CD4-positive, alpha-beta T cell (primary cell): Measurements from ENCODE around the gene PNKD. TPM values are rescaled to one million over a fixed set of nuclear protein-coding genes. Genes with fewer than 3 reads are reported as not detected.
A peak's percentile ranks its signal among the peaks of the same experiment; 100 is the strongest.

Source experiments
- ATAC-seq: fragments of 200-7000 bp; cut with Tn5 transposase; one replicate; pipeline ENCODE4 v1.10.0; 2022; ENCODE audit warnings: mild to moderate bottlenecking; ENCODE audit not compliant: poor library complexity
- CTCF ChIA-PET: fragments of 350-600 bp; sonication (Branson Sonifier 250); formaldehyde crosslinking; loops from one replicate; lab custom pipeline; 2021; ENCODE audit warnings: antibody characterized with exemption, inconsistent platforms; lab: Charles Lee
- POLR2A ChIA-PET: fragments of 350-600 bp; sonication (Branson Sonifier 250); formaldehyde crosslinking; loops from one replicate; lab custom pipeline; 2021; ENCODE audit warnings: antibody characterized with exemption, inconsistent platforms; lab: Charles Lee
- DNase-seq, 14 experiments: peaks; one replicate each; pipeline ENCODE4 v3.0.0-alpha.2; 2013 to 2020; ENCODE audit warnings: mixed read lengths in 2 of 14
- H3K27ac ChIP-seq, 2 donors: one replicate each; pipeline versions ENCODE4 v1.5.1 to v1.7.0; 2013; ENCODE audit warnings: low read length in 2 of 2, low read depth in 1 of 2, mild to moderate bottlenecking in 1 of 2
- H3K27me3 ChIP-seq, 2 experiments: 1 replicate in 1 of 2; 2 replicates in 1 of 2; pipeline versions ENCODE4 v1.6.1 to v1.7.0; 2013; ENCODE audit warnings: low read length in 2 of 2, control low read depth in 1 of 2, mild to moderate bottlenecking in 1 of 2, moderate library complexity in 1 of 2; ENCODE audit not compliant: insufficient read depth in 2 of 2, control insufficient read depth in 1 of 2
- H3K36me3 ChIP-seq: one replicate; pipeline ENCODE4 v1.6.1; 2013; ENCODE audit warnings: low read length, control low read depth; ENCODE audit not compliant: insufficient read depth
- H3K4me1 ChIP-seq: one replicate; pipeline ENCODE4 v1.6.1; 2013; ENCODE audit warnings: low read length, control low read depth; ENCODE audit not compliant: insufficient read depth
- H3K4me3 ChIP-seq: one replicate; pipeline ENCODE4 v1.5.1; 2013; ENCODE audit warnings: mild to moderate bottlenecking, low read length, moderate library complexity
- H3K9me3 ChIP-seq, 2 experiments: 1 replicate in 1 of 2; 2 replicates in 1 of 2; pipeline versions ENCODE4 v1.6.1 to v1.7.0; 2013; ENCODE audit warnings: low read length in 2 of 2, mild to moderate bottlenecking in 2 of 2, control low read depth in 1 of 2, moderate library complexity in 1 of 2; ENCODE audit not compliant: control insufficient read depth in 1 of 2, insufficient read depth in 1 of 2
- H3K27ac Mint-ChIP-seq: one replicate; pipeline ENCODE4 v1.8.0; 2020; ENCODE audit warnings: mixed read lengths
- H3K27me3 Mint-ChIP-seq: one replicate; pipeline ENCODE4 v1.8.0; 2021; ENCODE audit warnings: mixed read lengths
- H3K36me3 Mint-ChIP-seq: one replicate; pipeline ENCODE4 v1.8.0; 2021; ENCODE audit warnings: low read depth, mixed read lengths
- H3K4me1 Mint-ChIP-seq: one replicate; pipeline ENCODE4 v1.8.0; 2021; ENCODE audit warnings: low read depth, mixed read lengths
- H3K4me3 Mint-ChIP-seq: one replicate; pipeline ENCODE4 v1.8.0; 2020; ENCODE audit warnings: mild to moderate bottlenecking, mixed read lengths
- H3K9me3 Mint-ChIP-seq: one replicate; pipeline ENCODE4 v1.8.0; 2020; ENCODE audit warnings: mixed read lengths
- CTCF ChIP-seq: fragments of 200-600 bp; IDR thresholded peaks from one replicate; pipeline ENCODE4 v1.8.0; 2022; ENCODE audit warnings: antibody characterized with exemption, mild to moderate bottlenecking
- intact Hi-C, 2 experiments: fragments of 100-400 bp; cut with DNase I in 1 of 2; cut with micrococcal nuclease in 1 of 2; formaldehyde crosslinking; loops; one replicate each; pipeline versions ENCODE4 v1.15.1 to v1.9.0; 2023 to 2025; cut with DNase I, micrococcal nuclease
- total RNA-seq, 174 experiments: library from RNA in 2 of 174; stranded (reverse) in 2 of 174; gene quantifications; one replicate each; pipeline ENCODE4 v1.2.3 and lab custom pipeline; 2021 to 2026

The PNKD gene
- total RNA-seq, 2 experiments from 2014 or later: 9.2 to 10.6 TPM

DNA sequence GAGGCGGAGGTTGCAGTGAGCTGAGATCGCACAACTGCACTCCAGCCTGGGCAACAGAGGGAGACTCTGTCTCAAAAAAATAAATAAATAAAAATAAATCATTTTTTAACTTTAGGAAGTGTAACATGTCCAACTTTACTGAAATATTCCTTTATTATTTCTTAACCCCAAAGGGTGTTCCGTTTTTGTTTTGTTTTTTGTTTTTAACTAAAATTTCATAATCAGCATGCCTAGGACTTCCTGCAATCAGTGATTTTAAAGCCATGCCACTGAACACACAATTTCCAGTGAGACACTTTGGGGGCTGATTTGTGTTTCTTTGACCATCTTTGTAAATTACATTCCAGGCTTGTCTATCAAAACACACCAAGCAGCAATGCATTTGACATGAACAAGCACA is 93.4 kb downstream of the PNKD start:
- POLR2A ChIA-PET: interaction anchor here (0.7 to 1.4 kb wide), 2 partner anchors 17 to 296 kb away, joined by 3 to 5 read pairs; partner anchors contain the start of genes BCS1L and ZNF142
- H3K4me1 ChIP-seq: peaks cover 19% of the 10 kb centered on the region
- H3K27ac Mint-ChIP-seq: no peak overlapping the region

GRCh38 chr2:218364196-218364595 is 93.9 kb downstream of the PNKD start:
- H3K27ac Mint-ChIP-seq: no peak overlapping the region
- Histone ChIP-seq H3K9me3 (peaks cover 4 to 8% of the 10 kb centered on the region in 2 experiments), H3K27me3 (no peaks in the 10 kb centered on the region), H3K36me3 (no peaks in the 10 kb centered on the region), H3K4me3 (no peak overlapping the region), H3K27ac (no peak overlapping the region), H3K4me1 (peaks cover 22% of the 10 kb centered on the region)
- H3K36me3 Mint-ChIP-seq: no peaks in the 10 kb centered on the region
- ATAC-seq (no peak), DNase-seq (no peak)
- ChIA-PET POLR2A (interaction anchor here (1.4 kb wide), 1 partner anchor 16 kb away, joined by 3 read pairs; no protein-coding TSS in a partner anchor), CTCF (interaction anchor here (0.6 kb wide), 1 partner anchor 48 kb away, joined by 4 read pairs; no protein-coding TSS in a partner anchor)
- no peak for TF ChIP-seq CTCF
- peaks cover 26% of the 10 kb centered on the region for H3K4me1 Mint-ChIP-seq
- intact Hi-C loops: no loop called here
- H3K9me3 Mint-ChIP-seq: no peaks in the 10 kb centered on the region
- H3K4me3 Mint-ChIP-seq: no peak overlapping the region
- no peaks in the 10 kb centered on the region for H3K27me3 Mint-ChIP-seq

More for the DNA sequence above, 93.4 kb downstream of the PNKD start:
- CTCF ChIA-PET: interaction anchor here (0.6 kb wide), 1 partner anchor 47 kb away, joined by 4 read pairs; no protein-coding TSS in a partner anchor
- H3K4me3 ChIP-seq: no peak overlapping the region
- H3K36me3 ChIP-seq: no peaks in the 10 kb centered on the region
- H3K27me3 Mint-ChIP-seq: no peaks in the 10 kb centered on the region
- no peak for TF ChIP-seq CTCF
- no peak for ATAC-seq
- H3K4me1 Mint-ChIP-seq: peaks cover 21% of the 10 kb centered on the region
- H3K27me3 ChIP-seq: no peaks in the 10 kb centered on the region
- intact Hi-C loops: no loop called here
- no peak overlapping the region for H3K27ac ChIP-seq
- DNase-seq: no peak
- peaks cover 4 to 8% of the 10 kb centered on the region in 2 experiments for H3K9me3 ChIP-seq
- no peaks in the 10 kb centered on the region for H3K36me3 Mint-ChIP-seq
- H3K9me3 Mint-ChIP-seq: no peaks in the 10 kb centered on the region
- H3K4me3 Mint-ChIP-seq: no peak overlapping the region

DNA sequence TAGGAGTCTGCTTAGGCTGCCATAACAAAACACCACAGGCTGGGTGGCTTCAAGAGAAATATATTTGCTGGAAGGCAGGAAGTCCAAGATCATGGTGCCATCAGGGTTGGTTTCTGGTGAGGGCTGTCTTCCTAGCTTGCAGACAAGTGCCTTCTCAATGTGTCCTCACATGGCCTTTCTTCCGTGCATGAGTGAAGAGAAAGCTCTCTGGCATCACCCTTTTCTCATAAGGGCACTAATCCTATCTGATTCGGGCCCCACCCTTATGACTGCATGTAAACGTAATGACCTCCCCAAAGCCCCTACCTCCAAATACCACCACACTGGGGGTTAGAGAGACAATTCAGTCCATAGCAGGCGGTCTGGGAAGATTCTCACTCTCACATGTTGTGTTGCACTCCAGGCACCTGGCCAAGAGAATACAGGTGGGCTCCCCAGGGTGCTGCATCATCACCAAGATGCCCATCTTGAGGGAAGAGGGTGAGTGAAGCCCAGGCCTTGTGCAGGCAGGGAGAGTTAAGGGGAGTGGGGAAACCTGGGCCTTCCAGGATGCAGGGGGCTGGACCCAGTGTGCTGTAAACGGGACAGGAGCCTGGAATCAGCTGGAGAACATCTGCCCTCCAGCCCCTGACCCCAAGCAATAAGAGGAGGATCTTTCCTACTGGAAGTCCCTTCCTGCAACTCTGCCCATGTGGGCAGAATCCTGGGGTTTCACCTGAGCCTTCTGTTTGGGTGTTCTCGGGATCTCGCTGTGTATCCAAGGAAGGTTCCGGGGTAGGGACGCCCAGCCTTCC is 96.5 kb downstream of the PNKD start:
- Histone ChIP-seq H3K4me1 (peaks cover 27% of the 10 kb centered on the region), H3K27me3 (no peaks in the 10 kb centered on the region)

More for the DNA sequence above, 96.5 kb downstream of the PNKD start:
- Mint-ChIP-seq H3K4me1 (peaks cover 41% of the 10 kb centered on the region), H3K4me3 (peak overlapping the region; percentile 72), H3K36me3 (no peaks in the 10 kb centered on the region), H3K27ac (peak overlapping the region; percentile 59), H3K27me3 (no peaks in the 10 kb centered on the region), H3K9me3 (no peaks in the 10 kb centered on the region)
- TF ChIP-seq CTCF: no peak
- Histone ChIP-seq H3K4me3 (peak overlapping the region; percentile 64), H3K36me3 (no peaks in the 10 kb centered on the region), H3K27ac (peak overlapping the region; percentile 67 to 74), H3K9me3 (peaks cover 4 to 8% of the 10 kb centered on the region in 2 experiments)
- intact Hi-C loops: no loop called here
- ChIA-PET POLR2A (interaction anchor here (0.6 to 3.6 kb wide), 14 partner anchors 10 to 293 kb away, joined by 3 to 33 read pairs (median 4); partner anchors contain the start of genes AAMP, BCS1L, CATIP and CTDSP1), CTCF (interaction anchor here (0.9 to 1.5 kb wide), 3 partner anchors 29 to 94 kb away, joined by 3 to 5 read pairs (median 3); no protein-coding TSS in a partner anchor)
- DNase-seq (no peak), ATAC-seq (no peak)
